ENCODE results near the gene TSR3. TPM values are rescaled to one million over a fixed set of nuclear protein-coding genes. Genes with fewer than 3 reads are reported as not detected.

TSR3 gene
- total RNA-seq (10 to 100 TPM; 79.4 to 89.5 TPM), polyA plus RNA-seq (ENCODE audit: insufficient read depth, low read depth, low replicate concordance) (40.9 TPM)
- long read RNA-seq, donor 1, transcript TSR3-201 (6 exons, 1,243 nt), result major isoform, 40 of 41 reads
- long read RNA-seq, donor 1, partial matches to known transcripts, result 0 of 41 reads
- long read RNA-seq, donor 1, other reads (novel, unspliced or antisense), result 0 of 41 reads
- long read RNA-seq, donor 2, transcript TSR3-201 (6 exons, 1,243 nt), result major isoform, 23 of 23 reads
- long read RNA-seq, donor 2, partial matches to known transcripts, result 0 of 23 reads
- long read RNA-seq, donor 2, other reads (novel, unspliced or antisense), result 0 of 23 reads

DNA sequence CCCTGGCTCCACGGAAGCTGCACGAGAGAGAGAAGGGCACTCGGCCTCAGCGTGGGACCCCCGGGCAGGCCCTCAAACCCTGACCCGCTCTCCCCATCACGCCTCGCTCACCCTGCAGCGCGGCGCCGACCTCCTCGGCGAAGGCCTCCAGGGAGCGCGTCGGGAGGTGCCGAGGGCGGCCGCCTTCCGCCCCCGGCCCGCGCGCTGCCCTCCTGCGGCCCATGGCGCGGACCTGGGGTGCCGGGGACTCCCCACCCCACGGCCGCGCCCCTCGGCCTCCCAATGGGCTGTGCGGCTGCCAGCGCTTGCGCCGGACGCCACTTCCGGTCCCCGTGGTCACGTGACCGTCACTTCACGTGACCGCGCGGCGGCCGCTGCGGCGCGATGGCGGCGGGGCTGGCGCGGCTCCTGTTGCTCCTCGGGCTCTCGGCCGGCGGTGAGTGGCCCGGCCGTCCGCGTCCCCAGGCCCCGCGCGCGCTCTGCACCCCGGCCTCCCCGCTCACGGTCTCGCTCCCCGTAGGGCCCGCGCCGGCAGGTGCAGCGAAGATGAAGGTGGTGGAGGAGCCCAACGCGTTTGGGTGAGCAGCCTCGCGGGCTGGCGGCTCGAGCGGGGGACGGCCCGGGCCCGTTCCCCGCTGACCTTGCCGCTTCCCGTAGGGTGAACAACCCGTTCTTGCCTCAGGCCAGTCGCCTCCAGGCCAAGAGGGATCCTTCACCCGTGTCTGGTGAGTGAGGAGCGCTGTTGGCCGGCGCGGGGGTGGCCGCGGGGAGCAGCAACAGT is at the start of gene TSR3, which contains the start of gene GNPTG:
TSR3 (minus strand) TSS at position 297 of the 781 bp plus-strand sequence; CDS start at position 223, 74 bp downstream.
GNPTG (plus strand) TSS at position 350 of the 781 bp plus-strand sequence; CDS start at position 385, 35 bp downstream.
- Histone ChIP-seq H3K27ac (peak within 1 kb of the TSS in 1 of 2 donors; percentile 64), H3K9me3 (no peaks in the 10 kb centered on the region), H3K4me1 (peaks cover 10% of the 10 kb centered on the region), H3K36me3 (ENCODE audit: low read depth, missing control alignments) (no peaks in the 10 kb centered on the region), H3K4me3 (peak within 1 kb of the TSS; percentile 90 to 93), H3K27me3 (no peaks in the 10 kb centered on the region)
- peak; percentile 77 for DNase-seq
- intact Hi-C loops (cut with DNase I; ENCODE audit: low total_unique reads), result no loop called here
- 0 to 1% methylated on average over 7 to 81 of the region's 98 CpGs for WGBS, 2 donors
- TF ChIP-seq, protein P1, sequence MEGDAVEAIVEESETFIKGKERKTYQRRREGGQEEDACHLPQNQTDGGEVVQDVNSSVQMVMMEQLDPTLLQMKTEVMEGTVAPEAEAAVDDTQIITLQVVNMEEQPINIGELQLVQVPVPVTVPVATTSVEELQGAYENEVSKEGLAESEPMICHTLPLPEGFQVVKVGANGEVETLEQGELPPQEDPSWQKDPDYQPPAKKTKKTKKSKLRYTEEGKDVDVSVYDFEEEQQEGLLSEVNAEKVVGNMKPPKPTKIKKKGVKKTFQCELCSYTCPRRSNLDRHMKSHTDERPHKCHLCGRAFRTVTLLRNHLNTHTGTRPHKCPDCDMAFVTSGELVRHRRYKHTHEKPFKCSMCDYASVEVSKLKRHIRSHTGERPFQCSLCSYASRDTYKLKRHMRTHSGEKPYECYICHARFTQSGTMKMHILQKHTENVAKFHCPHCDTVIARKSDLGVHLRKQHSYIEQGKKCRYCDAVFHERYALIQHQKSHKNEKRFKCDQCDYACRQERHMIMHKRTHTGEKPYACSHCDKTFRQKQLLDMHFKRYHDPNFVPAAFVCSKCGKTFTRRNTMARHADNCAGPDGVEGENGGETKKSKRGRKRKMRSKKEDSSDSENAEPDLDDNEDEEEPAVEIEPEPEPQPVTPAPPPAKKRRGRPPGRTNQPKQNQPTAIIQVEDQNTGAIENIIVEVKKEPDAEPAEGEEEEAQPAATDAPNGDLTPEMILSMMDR (IDR thresholded peaks at IDR 0.05), result peak in 1 of 3 experiments; percentile 32
- TF ChIP-seq POLR2A (IDR thresholded peaks at IDR 0.05), result no peak

DNA sequence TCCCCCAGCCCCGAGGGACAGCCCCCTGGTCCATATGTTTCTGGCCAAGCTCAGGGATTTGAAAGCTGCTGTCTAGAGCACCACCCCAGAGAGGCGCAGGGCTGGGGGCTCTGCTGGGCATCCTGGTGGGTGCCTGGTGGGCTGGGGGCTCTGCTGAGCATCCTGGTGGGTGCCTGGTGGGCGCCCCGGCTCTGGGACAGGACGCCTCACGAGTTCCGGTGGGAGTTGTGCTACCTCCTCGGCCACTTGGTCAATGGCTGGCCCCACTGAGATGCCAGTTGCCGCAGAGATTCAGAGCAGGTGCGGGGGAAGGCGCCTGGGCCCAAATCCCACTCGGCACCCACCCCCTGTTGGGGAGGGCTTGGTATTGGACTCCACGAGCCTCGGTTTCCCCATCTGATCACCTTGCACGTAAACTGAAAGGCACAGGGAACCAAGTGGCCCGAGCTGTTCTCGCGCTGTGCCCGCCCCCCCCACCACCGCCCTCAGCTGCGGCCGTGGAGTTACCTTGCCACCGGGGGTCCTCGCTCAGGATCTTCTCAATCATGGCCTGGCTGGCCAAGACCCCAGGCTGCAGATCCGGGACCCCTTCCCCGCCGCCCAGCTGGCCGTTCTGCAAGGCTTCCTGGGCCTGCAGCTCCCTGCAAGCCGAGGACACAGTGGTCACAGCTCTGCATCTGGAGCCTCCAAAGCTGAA is 49.5 kb upstream of the TSR3 start:
- WGBS, 2 donors, result 92 to 93% methylated on average over 17 to 29 of the region's 29 CpGs
- Histone ChIP-seq H3K4me1 (no peaks in the 10 kb centered on the region), H3K36me3 (ENCODE audit: low read depth, missing control alignments) (no peaks in the 10 kb centered on the region), H3K27ac (no peak overlapping the region), H3K4me3 (no peak overlapping the region), H3K9me3 (no peaks in the 10 kb centered on the region), H3K27me3 (no peaks in the 10 kb centered on the region)
- TF ChIP-seq, protein P1 (IDR thresholded peaks at IDR 0.05), result no peak
- no peak for TF ChIP-seq POLR2A (IDR thresholded peaks at IDR 0.05)
- DNase-seq, result no peak
- intact Hi-C loops (cut with DNase I; ENCODE audit: low total_unique reads), result no loop called here

DNA sequence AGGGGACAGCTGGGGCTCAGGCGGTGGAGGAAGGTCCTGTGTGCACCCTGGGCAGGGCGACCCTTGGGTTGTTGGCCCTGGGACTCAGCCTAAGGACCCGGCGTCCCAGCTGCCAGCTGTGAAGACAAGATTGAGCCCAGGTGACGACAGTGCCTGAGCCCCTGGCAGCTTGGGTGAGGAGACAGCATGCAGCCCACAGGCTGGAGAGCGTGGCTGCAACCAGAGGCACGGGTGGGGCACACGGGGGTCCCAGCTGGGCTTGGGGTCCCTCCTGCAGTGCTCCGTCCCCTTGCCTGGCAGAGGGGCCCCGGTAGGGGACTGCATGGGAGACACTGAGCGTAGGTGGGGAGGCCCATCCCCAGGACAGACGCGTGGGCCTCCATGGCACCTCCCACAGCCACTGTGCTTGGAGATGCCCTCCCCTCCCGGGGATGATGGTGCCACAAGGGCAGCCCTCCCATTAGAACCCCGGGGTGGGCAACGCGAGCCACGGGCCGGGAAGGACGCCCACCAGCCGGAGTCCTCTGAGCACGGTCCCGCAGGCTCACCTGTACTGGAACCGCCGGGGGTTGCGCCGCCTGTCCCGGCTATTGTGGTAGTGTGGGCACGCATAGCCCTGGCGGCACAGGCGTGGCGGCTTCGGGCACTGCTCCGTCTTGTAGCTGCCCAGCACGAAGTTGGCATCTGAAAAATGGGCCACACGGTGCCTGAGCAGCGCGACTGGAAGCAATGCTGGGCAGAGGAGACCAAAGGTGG is 47.3 kb upstream of the TSR3 start:
- intact Hi-C loops (cut with DNase I; ENCODE audit: low total_unique reads), result no loop called here
- no peaks in the 10 kb centered on the region for H3K4me1 ChIP-seq

DNA sequence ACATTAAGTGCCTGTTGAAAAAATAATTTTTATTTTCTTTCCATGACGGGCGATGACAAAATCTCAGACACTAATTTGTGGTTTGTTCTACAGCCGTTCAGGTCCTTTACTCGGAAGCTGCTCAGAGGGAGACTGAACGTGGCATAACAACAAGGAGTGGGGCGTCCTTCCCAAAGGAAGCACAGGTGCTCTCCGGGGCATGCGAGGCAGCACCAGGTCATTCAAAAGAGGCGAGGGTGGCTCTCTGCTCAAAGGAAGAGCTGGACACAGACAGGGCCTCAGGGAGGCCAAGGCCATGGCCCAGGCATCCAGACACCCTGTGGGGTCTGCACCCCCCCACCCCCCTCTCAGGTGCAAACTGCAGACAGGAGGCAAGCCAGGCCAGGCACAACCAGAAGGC is 46.7 kb upstream of the TSR3 start:
- no peaks in the 10 kb centered on the region for H3K9me3 ChIP-seq
- intact Hi-C loops (cut with DNase I; ENCODE audit: low total_unique reads), result no loop called here
- DNase-seq, result no peak
- H3K27ac ChIP-seq, result no peak overlapping the region
- 93 to 96% methylated on average over 9 of the region's 9 CpGs for WGBS, 2 donors
- no peaks in the 10 kb centered on the region for H3K27me3 ChIP-seq
- no peaks in the 10 kb centered on the region for H3K36me3 ChIP-seq (ENCODE audit: low read depth, missing control alignments)
- no peak overlapping the region for H3K4me3 ChIP-seq
- TF ChIP-seq POLR2A (IDR thresholded peaks at IDR 0.05), result no peak
- TF ChIP-seq, protein P1 (IDR thresholded peaks at IDR 0.05), result no peak
- H3K4me1 ChIP-seq, result no peaks in the 10 kb centered on the region

More for the DNA sequence above, 47.3 kb upstream of the TSR3 start:
- TF ChIP-seq POLR2A (IDR thresholded peaks at IDR 0.05), result no peak
- TF ChIP-seq, protein P1 (IDR thresholded peaks at IDR 0.05), result no peak
- Histone ChIP-seq H3K36me3 (ENCODE audit: low read depth, missing control alignments) (no peaks in the 10 kb centered on the region), H3K27me3 (no peaks in the 10 kb centered on the region), H3K27ac (no peak overlapping the region), H3K4me3 (no peak overlapping the region), H3K9me3 (no peaks in the 10 kb centered on the region)
- DNase-seq, result no peak
- 94 to 99% methylated on average over 12 to 38 of the region's 38 CpGs for WGBS, 2 donors

Measured in testis (tissue), 5 donors.